ENCODE data around the gene GYG2. TPM values are rescaled to one million over a fixed set of nuclear protein-coding genes. Genes with fewer than 3 reads are reported as not detected.

Gene GYG2
- total RNA-seq, 1 experiment from 2014 or later: not detected

- POLR2A ChIA-PET: no interaction called here
- Histone ChIP-seq H3K27ac (ENCODE audit: low read depth, low read length) (no peak overlapping the region), H3K9me2 (ENCODE audit: insufficient read depth) (no peaks in the 10 kb centered on the region), H3K4me2 (ENCODE audit: low read length) (no peak overlapping the region), H3K9me3 (ENCODE audit: control insufficient read depth in 1 of 2, insufficient read depth in 1 of 2, low read depth in 1 of 2, low read length in 2 of 2) (no peaks in the 10 kb centered on the region), H3K79me2 (ENCODE audit: insufficient read depth, low read length) (no peaks in the 10 kb centered on the region), H3K4me3 (replicated peaks in 1 of 2; ENCODE audit: low read depth in 1 of 2, low read length in 2 of 2) (no peak overlapping the region), H3K9ac (ENCODE audit: low read length) (no peak overlapping the region), H4K20me1 (ENCODE audit: insufficient read depth) (no peaks in the 10 kb centered on the region), H3K36me3 (ENCODE audit: control insufficient read depth in 1 of 2, insufficient read depth in 2 of 2, low read length in 2 of 2) (no peaks in the 10 kb centered on the region), H3K4me1 (ENCODE audit: control insufficient read depth in 1 of 2, insufficient read depth in 2 of 2, low read length in 2 of 2) (no peaks in the 10 kb centered on the region), H3K27me3 (ENCODE audit: insufficient read depth, low read length) (no peaks in the 10 kb centered on the region), H2AFZ (ENCODE audit: low read depth, low read length, poor library complexity, severe bottlenecking) (no peak overlapping the region)
- no peak for ATAC-seq
- intact Hi-C loops (cut with micrococcal nuclease): no loop called here
- RAD21 ChIA-PET (ENCODE audit: low non-redundant PET in 1 of 2, low total read pairs in 2 of 2, uncharacterized antibody in 2 of 2, unreplicated experiment in 2 of 2): no interaction called here
- no TSS peak for BruUV-seq (replicated peaks)
- no peak for DNase-seq (ENCODE audit: low read depth, low spot score)
- CTCF ChIA-PET: no interaction called here
- TF ChIP-seq CEBPB (IDR thresholded peaks at IDR 0.05; ENCODE audit: low read depth) (no peak), FOSL1 (IDR thresholded peaks at IDR 0.05; ENCODE audit: low read depth) (no peak), EZH2 (IDR thresholded peaks at IDR 0.05) (no peak), ZBTB33 (IDR thresholded peaks at IDR 0.05; ENCODE audit: extremely low read depth, insufficient replicate concordance, low read length) (no peak), POLR2AphosphoS5 (IDR thresholded peaks at IDR 0.05; ENCODE audit: low read depth, low read length) (no peak), EZH2phosphoT487 (IDR thresholded peaks at IDR 0.05; ENCODE audit: borderline replicate concordance) (no peak), RAD21 (IDR thresholded peaks at IDR 0.05; ENCODE audit: low read depth) (no peak), EGR1 (IDR thresholded peaks at IDR 0.05; ENCODE audit: low read depth) (no peak), CBX3 (IDR thresholded peaks at IDR 0.05; ENCODE audit: low read depth) (no peak), ZNF274 (IDR thresholded peaks at IDR 0.05; ENCODE audit: low read depth, low read length) (no peak), ZFX (IDR thresholded peaks at IDR 0.05) (no peak), TCF7L2 (IDR thresholded peaks at IDR 0.05; ENCODE audit: borderline replicate concordance, extremely low read depth, insufficient read depth, insufficient read length) (no peak), POLR2A (IDR thresholded peaks at IDR 0.05; ENCODE audit: borderline replicate concordance, extremely low read depth, insufficient read depth, insufficient read length) (no peak)
- TF ChIP-seq, protein P1, sequence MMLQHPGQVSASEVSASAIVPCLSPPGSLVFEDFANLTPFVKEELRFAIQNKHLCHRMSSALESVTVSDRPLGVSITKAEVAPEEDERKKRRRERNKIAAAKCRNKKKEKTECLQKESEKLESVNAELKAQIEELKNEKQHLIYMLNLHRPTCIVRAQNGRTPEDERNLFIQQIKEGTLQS (IDR thresholded peaks at IDR 0.05): no peak
Observed at GRCh38 chrX:2781226-2781571, 47.5 kb upstream of the GYG2 start.

All from HCT116 (cell line).